HG03558 (cell line): ENCODE data around the gene TCAF1.

Experiments used
- ATAC-seq: cut with Tn5 transposase; IDR thresholded peaks from one replicate; pipeline ENCODE4 v1.9.1; 2021; ENCODE audit warnings: moderate number of reproducible peaks; ENCODE audit not compliant: unreplicated experiment; ENCODE audit errors: extremely low read depth

The TCAF1 gene, protein sequence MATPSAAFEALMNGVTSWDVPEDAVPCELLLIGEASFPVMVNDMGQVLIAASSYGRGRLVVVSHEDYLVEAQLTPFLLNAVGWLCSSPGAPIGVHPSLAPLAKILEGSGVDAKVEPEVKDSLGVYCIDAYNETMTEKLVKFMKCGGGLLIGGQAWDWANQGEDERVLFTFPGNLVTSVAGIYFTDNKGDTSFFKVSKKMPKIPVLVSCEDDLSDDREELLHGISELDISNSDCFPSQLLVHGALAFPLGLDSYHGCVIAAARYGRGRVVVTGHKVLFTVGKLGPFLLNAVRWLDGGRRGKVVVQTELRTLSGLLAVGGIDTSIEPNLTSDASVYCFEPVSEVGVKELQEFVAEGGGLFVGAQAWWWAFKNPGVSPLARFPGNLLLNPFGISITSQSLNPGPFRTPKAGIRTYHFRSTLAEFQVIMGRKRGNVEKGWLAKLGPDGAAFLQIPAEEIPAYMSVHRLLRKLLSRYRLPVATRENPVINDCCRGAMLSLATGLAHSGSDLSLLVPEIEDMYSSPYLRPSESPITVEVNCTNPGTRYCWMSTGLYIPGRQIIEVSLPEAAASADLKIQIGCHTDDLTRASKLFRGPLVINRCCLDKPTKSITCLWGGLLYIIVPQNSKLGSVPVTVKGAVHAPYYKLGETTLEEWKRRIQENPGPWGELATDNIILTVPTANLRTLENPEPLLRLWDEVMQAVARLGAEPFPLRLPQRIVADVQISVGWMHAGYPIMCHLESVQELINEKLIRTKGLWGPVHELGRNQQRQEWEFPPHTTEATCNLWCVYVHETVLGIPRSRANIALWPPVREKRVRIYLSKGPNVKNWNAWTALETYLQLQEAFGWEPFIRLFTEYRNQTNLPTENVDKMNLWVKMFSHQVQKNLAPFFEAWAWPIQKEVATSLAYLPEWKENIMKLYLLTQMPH

DNA sequence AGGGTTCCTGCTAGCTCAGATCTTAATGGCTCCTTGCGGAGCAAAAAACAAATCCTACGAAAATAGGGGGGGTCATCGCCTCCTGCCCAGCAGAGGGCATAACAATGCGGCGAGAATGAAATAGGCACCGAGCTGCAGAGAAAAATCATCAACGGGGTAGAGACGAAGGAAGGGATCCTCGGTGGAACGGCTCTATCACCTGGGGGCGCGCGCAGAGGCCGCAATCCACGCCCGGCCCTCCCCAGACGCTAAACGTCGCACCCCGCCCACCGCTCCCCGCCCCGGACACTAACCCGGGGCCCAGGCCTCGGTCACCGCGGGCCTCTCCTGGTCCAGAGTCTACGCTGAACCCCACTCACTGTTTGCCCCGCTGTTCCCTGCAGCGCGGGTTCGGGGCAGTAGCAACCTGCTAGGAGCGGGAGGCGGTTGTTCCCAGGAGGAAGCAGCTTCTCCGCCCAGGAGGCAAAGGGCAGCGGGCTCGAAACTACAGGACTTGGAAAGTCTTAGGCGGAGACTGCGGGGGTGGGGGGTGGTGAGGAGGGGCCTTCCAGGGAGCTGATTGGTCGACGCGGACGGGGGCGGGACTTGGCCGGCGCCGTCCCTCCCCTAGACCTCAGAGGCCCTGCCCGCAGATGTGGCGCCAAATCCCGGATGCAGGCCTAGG is at the start of gene TCAF1:
TCAF1 (minus strand) TSS at position 509 of the 664 bp plus-strand sequence. CDS start 25,568 bp downstream, outside the sequence.
- peak; percentile 87 for ATAC-seq

DNA sequence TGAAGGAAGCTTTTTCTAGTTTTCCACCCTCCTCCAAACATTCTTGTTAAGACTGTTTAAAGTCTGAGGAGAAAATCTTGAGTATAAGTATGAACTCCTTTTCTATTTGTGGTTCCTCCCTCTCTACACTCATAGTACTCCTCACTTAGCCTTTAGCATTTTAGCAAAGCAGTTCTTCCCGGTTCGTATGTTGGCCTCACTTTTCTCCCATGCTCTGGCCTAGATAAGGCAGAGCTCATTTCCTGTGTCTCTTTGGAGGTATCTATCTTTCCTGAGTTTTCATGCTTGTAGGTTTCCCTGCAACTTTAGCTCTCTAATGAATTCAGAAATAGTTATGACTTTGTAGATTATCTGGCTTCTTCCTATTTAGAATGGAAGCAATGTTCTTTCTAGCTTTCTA is 46.8 kb upstream of the TCAF1 start:
- no peak for ATAC-seq

DNA sequence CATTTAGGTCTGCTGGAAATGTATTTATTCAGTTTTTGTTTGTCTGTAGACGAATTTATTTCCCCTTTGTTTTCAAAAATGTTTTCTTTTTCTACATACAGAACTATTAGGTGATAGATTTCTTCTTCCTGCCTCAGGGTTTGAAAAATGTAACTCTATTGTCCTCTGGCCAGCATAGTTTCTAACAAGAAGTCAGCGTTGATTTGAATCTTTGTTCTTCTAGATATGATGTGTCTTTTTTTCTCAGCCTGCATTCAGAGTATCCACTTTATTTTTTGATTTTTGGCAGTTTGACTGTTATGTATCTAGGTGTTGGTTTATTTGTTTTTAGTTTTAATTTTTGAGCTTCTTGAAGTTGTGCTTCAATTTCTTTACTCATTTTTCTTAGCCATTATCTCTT is 45.1 kb upstream of the TCAF1 start:
- ATAC-seq, result no peak

DNA sequence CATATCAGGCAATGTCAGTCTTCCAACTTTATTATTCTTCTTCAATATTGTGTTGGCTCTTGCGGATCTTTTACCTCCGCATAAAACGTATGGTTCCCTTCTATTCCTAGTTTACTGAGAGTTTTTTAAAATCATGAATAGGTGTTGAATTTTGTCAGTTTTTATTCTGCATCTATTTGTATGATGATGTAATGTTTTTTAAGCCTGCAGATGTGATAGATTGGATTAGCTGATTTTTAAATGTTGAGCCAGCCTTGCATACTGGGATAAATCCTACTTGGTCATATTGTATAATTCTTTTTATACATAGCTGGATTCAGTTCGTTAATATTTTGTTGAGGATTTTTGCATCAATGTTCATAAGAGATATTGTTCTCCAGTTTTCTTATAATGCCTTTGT is 43.4 kb upstream of the TCAF1 start:
- ATAC-seq, result no peak

DNA sequence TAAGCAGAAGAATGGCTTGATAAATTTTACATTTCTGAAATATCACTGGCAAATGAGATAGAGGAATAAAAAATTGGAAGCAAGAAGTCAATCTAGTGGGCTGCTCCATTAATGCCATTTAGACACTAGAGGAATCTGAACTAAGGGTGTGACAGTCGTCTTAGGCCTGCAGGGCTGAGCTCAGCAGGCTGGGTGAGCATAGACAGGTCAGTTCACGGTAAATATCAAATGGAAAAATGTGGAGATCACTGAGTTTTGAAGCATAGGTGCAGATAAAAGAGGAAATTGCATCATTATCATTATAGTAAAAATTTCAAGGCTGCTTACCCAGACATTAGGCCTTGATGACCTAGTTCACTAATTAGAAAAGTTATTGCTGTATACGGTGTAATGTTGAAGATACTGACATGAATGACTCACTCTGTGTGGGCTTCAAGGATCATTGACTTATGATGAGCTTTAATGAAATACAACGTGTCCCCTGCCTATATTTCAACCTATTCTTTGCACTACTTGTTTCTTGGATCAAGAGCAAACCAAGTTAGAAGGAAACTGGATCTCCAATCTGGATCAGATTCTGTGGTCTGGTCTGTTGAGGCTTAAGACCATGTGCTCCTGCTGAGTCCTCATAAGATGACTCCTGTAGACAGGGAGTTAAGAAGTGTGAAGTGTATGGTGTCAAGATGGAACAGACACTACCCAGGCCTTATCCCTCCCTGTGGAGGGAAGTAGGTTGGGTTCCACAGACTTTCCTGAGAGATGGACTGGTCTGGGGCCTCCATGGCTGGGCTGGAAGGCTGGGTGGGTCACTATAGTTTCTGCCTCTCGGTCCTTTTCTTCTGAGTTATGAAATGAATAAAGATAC is 36.6 kb upstream of the TCAF1 start:
- no peak for ATAC-seq

DNA sequence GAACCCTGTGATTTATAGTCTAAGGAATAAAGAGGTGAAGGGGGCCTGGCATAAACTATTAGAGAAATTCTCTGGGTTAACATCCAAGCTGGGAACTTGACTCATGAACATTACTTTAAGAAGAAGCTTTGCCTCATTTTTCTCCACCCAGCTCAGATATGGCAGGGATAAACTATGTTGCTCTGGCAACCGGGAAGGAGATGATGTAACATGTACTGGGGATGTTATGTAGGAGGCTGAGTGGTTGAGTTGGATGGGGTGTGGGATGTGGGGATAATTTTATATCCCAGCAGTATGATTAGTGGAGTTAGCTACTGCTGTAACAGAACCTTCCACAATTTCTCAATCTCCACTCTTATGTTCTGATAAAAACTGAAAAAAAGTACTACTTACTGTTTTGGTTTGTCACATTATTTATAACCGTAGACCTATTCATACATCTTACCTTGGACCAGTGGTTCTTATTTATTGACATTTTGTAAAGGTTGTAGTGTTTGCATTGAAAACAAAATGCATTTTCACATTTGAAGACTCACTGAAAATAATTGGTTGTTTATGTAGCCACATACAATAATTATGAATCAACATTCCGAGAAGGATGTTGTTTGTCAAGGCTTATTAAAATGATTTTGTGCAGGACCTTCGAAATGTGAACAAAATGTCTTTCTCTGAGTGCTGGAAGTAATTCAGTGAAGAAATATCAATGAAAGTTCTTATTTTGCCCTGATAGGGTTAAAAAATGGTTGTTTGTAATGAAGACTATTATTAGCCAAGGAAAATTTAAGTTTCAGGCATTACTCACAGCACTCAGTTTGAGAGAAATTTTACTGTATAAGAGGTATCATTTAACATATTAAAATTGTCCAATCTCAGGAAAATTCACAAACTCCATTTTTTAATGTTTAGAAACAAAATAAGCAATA is 34.4 kb upstream of the TCAF1 start:
- no peak for ATAC-seq

DNA sequence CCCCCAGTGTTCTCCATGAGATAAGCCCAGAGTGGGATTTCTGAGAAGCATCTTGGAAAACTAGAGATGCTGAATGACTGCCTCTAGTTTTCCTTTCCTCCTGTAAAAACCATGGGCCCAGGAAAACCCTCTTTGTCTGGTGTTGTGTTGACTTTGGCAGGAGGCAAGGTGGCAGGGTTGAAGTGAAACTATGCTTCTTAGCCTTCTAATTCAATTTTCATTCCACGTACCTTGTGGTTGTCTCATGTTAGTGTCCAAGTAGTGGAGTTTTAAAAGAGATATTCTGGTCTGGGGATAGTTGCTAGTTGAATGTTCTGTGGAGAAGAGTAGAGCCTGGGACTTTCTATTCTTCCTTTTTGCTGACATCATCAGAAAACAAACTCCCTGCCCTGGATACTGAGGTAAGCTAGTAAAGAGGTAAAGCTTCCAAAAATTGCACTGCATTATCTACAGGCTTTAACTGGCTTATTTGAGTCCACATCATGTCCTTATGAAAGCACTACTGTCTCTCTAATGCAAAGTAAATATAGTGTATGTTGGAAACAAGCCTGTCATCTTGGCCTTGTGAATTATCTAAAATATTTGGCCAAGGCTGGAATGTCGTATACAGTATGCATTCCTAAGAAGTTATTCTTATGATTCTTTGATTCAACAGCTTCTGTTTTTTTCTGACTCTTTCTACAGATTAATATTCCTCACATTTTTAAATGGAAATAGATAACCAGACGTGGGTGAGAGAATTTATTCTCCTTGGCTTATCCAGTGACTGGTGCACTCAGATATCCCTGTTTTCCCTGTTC is 32.8 kb upstream of the TCAF1 start, which contains the start of gene OR2F2:
OR2F2 (plus strand) TSS at position 708 of the 800 bp plus-strand sequence; CDS start at position 708, 0 bp downstream.
- no peak for ATAC-seq

DNA sequence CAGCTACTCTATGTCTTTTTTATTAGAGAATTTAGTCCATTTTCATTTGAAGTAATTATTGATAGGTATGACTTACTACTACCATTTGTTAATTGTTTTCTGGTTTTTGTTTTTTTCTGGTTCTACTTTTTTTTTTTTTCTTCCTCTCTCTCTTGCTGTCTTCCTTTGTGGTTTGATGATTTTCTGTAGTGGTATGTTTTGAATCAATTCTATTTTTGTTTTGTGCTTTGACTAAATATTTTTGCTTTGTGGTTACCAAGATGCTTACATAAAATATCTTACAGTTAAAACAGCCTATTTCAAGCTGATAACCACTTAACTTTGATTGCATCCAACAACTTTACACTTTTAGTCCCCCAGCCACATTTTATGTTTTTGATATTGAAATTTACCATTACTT is 29.8 kb upstream of the TCAF1 start:
- no peak for ATAC-seq

DNA sequence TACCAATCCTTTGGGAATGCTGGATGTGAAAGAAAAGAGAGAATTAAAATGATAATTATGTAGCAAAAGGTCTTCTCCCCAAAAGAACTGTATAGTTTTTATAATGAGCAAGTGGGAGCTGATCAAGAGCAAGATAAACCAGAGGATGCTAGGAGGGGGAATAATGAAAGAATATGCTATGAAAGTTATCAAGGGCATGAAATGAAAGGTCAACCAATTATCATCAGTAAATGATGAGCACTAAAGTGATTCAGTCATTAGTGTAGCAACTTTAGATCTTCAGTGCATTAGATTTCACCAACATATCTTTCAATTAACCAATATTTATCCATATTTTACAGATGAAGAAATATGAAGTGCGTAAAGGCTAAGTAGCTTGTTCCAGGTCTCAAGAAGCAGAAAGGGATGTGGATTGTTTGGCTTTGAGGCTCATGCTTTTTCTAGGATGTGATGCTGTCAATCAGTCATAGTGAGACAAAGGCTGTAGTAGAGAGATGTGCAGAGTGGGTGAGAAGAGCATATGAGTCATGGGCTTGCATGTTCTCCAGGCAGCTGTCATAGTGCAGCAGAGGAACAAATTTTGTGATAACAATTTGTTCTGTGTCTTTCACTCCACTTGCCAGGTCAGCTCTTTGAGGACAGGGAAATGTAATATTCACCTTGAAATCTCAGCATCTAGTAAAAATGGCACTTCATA is 27.4 kb upstream of the TCAF1 start:
- no peak for ATAC-seq

DNA sequence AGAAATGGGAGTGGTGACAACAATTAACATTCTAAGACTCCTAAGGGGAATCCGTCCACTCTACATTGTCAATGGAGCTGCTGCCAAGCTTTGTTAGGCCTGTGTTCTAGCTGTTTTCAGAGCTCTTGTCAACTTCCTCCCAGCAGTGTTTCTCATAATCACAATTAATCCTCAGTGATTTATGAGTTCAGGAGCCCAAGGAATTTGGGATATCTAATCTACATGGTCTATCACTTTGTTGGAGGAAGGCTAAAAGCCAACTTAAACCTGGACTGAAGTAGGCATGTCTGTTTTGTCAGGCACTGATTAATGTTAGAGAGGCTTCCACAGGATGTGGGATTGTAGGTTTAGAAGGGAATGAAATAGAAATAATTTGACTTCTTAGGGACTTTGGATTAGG is 22.9 kb upstream of the TCAF1 start:
- no peak for ATAC-seq

DNA sequence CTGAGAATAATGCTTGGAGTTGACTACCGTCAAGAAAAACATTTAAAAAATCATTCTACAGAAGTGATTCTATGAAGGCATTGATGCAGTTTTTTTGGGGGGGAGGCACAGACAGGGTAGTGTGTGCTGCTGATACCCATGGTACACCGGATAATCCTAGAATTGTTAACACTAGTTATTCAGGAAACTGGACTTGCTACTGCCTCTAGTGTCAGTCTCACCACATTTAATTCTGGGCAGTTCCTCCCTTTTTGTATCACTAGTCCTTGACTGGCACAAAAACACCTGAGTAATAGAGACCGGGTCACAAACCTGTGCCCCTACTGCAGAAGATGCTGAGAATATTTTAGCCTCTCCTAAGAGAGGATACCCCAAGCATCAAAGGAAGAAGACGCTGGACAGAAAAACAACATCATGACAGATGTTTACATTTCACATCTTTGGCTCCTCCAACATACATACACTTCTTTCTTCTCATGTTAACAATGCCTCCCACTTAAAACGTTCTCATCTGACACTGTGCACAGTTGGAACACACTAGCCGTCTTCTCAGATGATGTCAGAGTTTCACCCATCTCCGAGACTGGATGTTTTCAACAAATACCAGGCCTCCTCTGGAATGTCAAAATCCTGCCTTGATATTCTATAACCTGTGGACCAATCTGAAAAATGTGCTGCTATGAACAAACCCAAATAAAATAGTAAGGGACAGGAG is 13.1 kb upstream of the TCAF1 start:
- ATAC-seq, result no peak

DNA sequence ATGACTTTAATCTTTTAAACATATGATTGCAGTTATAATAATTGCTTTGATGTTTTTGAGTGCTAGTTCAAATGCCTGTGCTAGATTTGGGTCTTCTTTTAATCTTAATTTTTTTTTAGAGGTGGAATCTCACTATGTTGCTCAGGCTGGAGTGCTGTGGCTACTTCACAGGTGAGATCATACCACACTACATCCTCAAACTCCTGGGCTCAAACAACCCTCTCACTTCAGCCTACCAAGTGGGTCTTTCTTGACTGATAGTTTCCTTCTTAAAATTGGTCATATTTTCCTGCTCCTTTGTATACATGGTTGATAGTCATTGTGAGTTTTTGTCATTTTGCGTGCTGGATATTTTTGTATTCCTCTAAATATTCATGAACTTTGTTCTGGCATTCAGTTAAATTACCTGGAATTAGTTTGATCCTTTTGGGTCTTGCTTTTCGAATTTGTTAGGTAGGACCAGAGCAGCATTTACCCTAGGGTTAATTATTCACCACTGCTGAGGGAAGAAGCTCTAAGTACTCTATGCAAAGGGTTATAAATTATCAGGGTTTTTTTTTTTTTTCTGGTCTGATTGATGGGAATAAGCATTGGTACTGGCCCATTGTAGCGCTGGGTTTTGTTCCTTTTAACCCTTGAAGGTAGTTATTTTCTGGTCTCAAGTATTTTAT is 12.1 kb upstream of the TCAF1 start:
- no peak for ATAC-seq

DNA sequence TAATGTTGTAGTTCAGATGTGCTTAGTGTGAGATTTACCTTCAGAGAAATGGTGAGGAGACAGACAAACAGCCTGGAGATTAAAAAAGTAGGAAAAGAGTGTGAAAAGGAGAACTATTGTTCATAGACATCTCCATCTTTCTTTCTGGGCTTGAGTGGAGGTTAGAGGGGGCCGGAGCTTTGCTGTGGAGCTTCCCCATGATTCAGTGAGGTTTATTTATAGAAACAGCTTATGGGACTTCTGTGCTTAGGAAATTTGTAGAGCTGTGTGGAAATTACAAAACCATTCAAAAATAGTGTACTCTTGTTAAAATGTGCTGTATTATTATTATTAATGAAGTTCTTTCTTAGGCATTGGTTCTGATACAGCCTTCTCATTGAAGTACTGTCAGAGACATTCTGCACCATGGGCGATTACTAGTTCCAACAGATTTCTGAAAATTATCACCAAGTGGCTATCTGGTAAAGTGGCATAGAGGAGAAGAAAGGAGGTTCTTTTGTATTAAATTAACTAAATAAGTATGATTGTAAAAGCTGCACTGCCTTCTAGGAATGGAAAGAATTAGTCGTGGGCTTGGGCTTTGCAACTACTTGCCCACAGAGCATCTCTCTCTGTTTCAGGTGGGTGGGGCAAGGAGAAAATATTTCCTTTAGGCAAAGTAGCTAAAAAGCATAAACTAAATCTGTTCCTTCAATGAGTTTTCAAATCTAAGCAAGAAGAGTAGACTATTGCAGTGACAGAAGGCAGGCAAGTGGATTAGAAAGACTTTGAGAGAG is 8.7 kb upstream of the TCAF1 start:
- ATAC-seq, result no peak

DNA sequence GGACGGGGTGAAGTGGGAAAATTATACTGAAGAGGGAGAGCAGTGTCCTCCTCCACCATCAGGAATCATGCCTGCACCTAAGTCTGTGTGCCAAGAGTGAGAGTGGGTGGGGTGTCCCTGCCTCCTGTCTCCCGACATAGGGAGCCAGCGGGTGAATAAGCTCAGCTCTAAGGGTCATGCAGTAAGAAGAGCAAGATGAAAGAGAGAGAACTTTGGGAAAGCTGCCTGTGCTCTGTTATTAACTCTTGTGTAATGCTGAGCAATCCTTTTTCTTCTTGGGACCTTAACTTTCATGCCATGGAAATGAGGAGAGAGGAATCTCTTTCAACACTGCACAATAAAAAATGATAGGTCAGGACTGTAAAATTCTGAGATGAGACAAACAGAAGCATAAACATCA is 7.9 kb upstream of the TCAF1 start:
- no peak for ATAC-seq

DNA sequence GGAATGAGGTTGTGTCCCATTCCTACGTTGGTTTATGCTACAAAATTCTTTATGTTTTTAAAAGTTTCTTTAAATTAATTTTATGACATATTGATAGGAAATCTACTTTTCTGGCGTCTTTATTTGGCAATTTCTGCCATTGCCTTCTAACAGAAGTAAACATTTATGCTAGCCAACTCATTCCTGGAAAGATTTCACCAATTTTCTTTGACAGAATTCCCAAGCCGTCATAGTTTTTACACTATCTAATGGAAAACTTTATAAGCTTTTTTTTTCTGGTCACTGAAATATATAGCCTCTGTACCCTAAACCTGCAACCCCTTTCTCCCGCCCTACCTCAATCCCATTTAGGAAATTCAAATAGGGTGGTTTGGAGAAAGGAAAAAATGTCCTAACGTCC is 6.1 kb upstream of the TCAF1 start:
- no peak for ATAC-seq
